Lower leg skin (tissue), 4 donors: Measurements from ENCODE around the gene CYP4F2. TPM values are rescaled to one million over a fixed set of nuclear protein-coding genes. Genes with fewer than 3 reads are reported as not detected.
"Not testable (repeated sequence)": the region's sequence is repeated elsewhere in the genome, so short reads cannot be mapped to it uniquely, and the experiment has no call there.

Experiments used
- DNase-seq, 2 donors: peaks; one replicate each; pipeline ENCODE4 v3.0.0-alpha.2; 2019; ENCODE audit warnings: low spot score in 2 of 2
- H3K4me3 ChIP-seq: fragments of 200-600 bp; sonication (generic); 2 replicates; pipeline ENCODE4 v1.5.1; 2017; ENCODE audit warnings: mild to moderate bottlenecking, low read depth; ENCODE audit not compliant: poor library complexity, severe bottlenecking
- POLR2A ChIP-seq, 2 donors: fragments of 450-650 bp; IDR thresholded peaks; one replicate each; pipeline ENCODE4 v1.6.1; 2016 to 2017; ENCODE audit warnings: antibody characterized with exemption in 2 of 2, mild to moderate bottlenecking in 1 of 2, moderate library complexity in 1 of 2
- WGBS, 2 donors: methylation state at CpG; one replicate each; pipeline ENCODE4 v1.1.5; 2018; 5-methylcytosine and 5-hydroxymethylcytosine counted together
- intact Hi-C: fragments of 100-400 bp; cut with DNase I; formaldehyde crosslinking; loops from one replicate; pipeline ENCODE4 v1.15.0; 2023; ENCODE audit warnings: low total_unique reads
- total RNA-seq, 4 donors: library from RNA; depleted of rRNA; stranded (reverse); fragments of >200 nt; gene quantifications; one replicate each; pipeline ENCODE4 v1.1.0, GENCODE V29; 2016
- TF ChIP-seq, protein P1 (sequence below), 3 donors: fragments of 450-650 bp; IDR thresholded peaks; one replicate each; pipeline ENCODE4 v1.5.1; 2016; ENCODE audit warnings: antibody characterized with exemption in 3 of 3, mild to moderate bottlenecking in 3 of 3, moderate library complexity in 2 of 3

The CYP4F2 gene
- total RNA-seq, 4 donors from 2014 or later = 0.91 to 4.2 (median 2.9) TPM

DNA sequence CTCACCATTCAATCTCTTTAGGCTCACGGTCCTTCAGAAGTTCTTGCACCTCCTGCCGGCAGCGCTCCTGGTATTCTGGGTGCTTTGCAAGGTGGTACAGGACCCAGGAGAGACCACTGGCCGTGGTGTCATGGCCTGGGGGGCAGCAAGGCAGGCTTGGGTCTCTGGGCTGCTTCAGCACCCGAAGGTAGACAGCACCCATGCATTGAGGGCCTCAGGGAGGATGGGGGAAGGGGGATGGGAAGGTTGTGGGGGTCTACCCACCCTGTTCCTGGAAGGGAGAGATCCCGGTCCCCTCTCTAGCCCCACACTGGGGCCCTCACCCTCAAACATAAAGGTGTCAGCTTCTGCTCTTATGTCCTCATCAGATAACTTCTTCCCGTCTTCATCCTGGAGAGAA lies 12.0 kb downstream of the CYP4F2 start:
- no peak for DNase-seq
- WGBS, 2 donors = 76 to 80% methylated on average over 7 of the region's 7 CpGs
- intact Hi-C loops = no loop called here
- H3K4me3 ChIP-seq = no peak overlapping the region
- TF ChIP-seq, protein P1, sequence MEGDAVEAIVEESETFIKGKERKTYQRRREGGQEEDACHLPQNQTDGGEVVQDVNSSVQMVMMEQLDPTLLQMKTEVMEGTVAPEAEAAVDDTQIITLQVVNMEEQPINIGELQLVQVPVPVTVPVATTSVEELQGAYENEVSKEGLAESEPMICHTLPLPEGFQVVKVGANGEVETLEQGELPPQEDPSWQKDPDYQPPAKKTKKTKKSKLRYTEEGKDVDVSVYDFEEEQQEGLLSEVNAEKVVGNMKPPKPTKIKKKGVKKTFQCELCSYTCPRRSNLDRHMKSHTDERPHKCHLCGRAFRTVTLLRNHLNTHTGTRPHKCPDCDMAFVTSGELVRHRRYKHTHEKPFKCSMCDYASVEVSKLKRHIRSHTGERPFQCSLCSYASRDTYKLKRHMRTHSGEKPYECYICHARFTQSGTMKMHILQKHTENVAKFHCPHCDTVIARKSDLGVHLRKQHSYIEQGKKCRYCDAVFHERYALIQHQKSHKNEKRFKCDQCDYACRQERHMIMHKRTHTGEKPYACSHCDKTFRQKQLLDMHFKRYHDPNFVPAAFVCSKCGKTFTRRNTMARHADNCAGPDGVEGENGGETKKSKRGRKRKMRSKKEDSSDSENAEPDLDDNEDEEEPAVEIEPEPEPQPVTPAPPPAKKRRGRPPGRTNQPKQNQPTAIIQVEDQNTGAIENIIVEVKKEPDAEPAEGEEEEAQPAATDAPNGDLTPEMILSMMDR (IDR thresholded peaks at IDR 0.05) = no peak
- no peak for TF ChIP-seq POLR2A (IDR thresholded peaks at IDR 0.05)

DNA sequence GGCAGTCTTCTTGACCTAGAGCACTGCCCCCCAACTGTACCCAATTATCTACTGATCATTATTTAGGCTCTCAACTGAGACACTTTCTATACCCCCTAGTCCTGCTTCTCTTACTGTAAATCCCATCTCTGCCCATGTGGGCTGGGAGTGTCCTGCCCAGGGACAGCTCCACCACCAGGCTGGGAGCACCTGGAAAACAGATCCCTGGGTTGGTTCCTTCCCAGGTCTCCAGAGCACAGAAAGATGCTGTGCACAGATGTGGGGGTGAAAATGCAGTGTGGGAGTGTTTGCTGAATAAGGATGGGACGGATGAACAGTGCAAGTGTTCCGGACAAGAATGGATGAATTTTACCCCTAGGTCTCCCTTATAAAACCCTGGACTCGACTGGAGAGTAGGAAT lies 12.7 kb downstream of the CYP4F2 start:
- no peak for TF ChIP-seq POLR2A (IDR thresholded peaks at IDR 0.05)
- TF ChIP-seq, protein P1 (IDR thresholded peaks at IDR 0.05) = no peak
- H3K4me3 ChIP-seq = no peak overlapping the region
- no peak for DNase-seq
- intact Hi-C loops = no loop called here
- WGBS, 2 donors = 67 to 86% methylated on average over 3 of the region's 3 CpGs

DNA sequence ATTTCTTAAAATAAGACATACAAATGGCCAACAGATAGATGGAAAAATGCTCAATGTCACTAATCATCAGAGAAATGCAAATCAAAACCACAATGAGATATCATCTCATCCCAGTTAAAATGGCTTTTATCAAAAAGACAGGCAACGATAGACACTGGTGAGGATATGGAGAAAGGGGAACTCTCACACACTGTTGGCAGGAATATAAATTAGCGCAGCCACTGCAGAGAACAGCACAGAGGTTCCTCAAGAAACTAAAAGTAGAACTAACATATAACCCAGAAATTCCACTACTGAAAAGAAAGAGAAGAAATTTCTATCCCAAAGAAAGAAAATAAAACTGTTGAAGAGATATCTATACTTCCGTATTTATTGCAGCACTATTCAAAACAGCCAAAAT lies 14.5 kb downstream of the CYP4F2 start:
- intact Hi-C loops, H3K4me3 ChIP-seq, DNase-seq: not testable (repeated sequence)
- WGBS, 2 donors = 67 to 69% methylated on average over 3 of the region's 3 CpGs

DNA sequence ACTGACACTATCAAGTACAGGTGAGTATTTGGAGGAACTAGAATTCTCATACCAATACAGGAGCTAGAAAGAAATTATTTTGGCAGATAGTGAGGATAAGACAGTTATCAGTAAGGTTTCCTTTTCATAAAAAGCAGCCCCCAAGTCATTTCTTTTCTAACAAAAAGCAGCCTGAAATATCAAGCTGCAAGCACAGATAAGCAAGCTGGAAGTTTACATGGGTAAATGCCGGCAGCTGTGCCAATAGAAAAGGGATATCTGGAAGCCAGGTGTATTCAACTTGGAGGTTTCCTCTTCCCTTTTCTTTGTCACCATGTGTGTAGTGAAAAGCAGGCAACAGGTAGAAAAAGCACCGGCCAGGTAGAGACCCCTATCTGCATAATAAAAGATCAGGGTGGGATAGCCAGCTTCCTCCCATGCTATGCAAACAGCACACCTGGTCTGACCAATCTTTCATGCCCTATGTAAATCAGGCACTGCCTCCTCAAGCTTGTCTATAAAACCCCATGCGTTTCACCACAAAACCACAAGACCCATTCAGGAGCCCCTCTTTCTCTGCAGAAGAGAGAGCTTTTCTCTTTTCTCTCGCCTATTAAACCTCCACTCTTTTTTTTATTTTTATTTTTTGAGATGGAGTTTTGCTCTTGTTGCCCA lies 22.9 kb downstream of the CYP4F2 start:
- no peak for DNase-seq
- H3K4me3 ChIP-seq = no peak overlapping the region
- intact Hi-C loops = no loop called here
- TF ChIP-seq, protein P1 (IDR thresholded peaks at IDR 0.05) = no peak
- no peak for TF ChIP-seq POLR2A (IDR thresholded peaks at IDR 0.05)
- 47 to 50% methylated on average over 4 of the region's 4 CpGs for WGBS, 2 donors

DNA sequence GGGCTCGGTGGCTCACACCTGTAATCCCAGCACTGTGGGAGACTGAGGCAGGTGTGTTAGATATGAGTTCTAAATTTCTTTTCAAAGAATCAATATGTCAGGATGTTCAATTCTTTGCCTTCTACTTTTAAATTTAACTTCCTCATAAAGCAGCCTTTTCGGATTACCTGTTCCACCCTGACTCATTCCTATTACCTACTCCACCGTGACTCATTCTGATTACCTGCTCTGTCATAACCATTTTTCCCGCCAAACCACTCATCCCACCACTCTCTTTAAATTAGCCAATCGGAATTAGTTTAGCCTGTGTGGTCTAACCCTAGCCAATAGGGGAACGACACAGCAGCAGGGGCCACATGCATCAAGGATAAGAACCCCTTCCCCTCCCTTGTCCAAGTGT lies 24.1 kb downstream of the CYP4F2 start:
- H3K4me3 ChIP-seq, DNase-seq, intact Hi-C loops: not testable (repeated sequence)
- WGBS, 2 donors = 65 to 66% methylated on average over 6 of the region's 6 CpGs

DNA sequence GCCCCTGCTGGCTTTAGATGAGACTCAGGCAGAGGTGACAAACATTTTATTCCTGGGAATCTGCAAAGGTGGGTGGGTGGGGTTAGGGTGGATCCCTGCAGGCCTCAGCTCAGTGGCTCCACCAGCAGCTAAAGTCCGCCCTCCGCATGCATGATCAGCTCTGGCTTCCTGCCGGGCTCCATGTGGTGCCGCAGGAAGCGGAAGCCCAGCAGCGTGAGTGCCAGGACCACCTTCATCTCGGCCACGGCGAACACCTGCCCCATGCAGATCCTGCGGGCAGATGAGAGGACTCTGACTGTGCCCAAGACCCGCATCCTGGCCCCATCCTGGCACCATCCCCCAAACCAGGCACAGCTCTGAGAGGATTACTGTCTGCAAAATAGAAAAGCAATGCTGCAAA lies 26.3 kb downstream of the CYP4F2 start:
- WGBS, 2 donors = 17 to 40% methylated on average over 11 of the region's 11 CpGs
- no peak overlapping the region for H3K4me3 ChIP-seq
- no peak for TF ChIP-seq POLR2A (IDR thresholded peaks at IDR 0.05)
- TF ChIP-seq, protein P1 (IDR thresholded peaks at IDR 0.05) = no peak
- intact Hi-C loops = no loop called here
- no peak for DNase-seq

DNA sequence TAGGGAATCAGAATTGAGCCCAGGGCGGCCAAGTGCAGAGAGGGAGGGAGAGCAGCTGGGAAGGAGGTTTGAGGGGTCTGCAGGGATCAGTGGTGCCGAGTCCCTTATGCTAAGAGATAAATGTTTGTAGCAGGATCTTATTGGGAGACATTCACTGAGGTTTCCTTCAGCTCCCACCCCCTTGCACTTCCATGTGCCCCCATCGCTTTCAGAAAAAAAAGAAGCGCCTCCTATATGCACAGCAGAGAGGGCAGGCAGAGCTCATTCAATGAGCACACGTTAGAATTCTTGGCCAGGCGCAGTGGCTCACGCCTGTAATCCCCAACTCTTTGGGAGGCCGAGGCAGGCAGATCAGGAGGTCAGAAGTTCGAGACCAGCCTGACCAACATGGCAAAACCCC lies 28.0 kb downstream of the CYP4F2 start:
- TF ChIP-seq POLR2A (IDR thresholded peaks at IDR 0.05) = no peak
- TF ChIP-seq, protein P1 (IDR thresholded peaks at IDR 0.05) = no peak
- DNase-seq = no peak
- no peak overlapping the region for H3K4me3 ChIP-seq
- WGBS, 2 donors = 45 to 51% methylated on average over 9 of the region's 9 CpGs
- intact Hi-C loops = no loop called here
